ENCODE data around the gene PLA2G4B. TPM values are rescaled to one million over a fixed set of nuclear protein-coding genes. Genes with fewer than 3 reads are reported as not detected.

The PLA2G4B gene
- polyA plus RNA-seq, 1 donor (not counting 4 experiments of a cell fraction or from before 2014, with no cell fraction given) = 8.6 TPM

- Histone ChIP-seq H3K27ac (ENCODE audit: control insufficient read depth, insufficient read depth, low read length) (peak overlapping the region; percentile 99), H2AFZ (ENCODE audit: control insufficient read depth, low read length) (no peak overlapping the region), H3K4me2 (ENCODE audit: control insufficient read depth, extremely low read depth, insufficient read depth, low read depth, low read length) (peak overlapping the region; percentile 70), H3K9ac (ENCODE audit: control insufficient read depth, extremely low read depth, insufficient read depth, low read length) (peak overlapping the region; percentile 78), H3K36me3 (ENCODE audit: control insufficient read depth in 2 of 2, extremely low read depth in 1 of 2, insufficient read depth in 2 of 2, low read length in 2 of 2) (peaks cover 2 to 34% of the 10 kb centered on the region in 2 experiments), H3K9me3 (ENCODE audit: control insufficient read depth, low read depth, low read length) (no peaks in the 10 kb centered on the region), H3K4me3 (ENCODE audit: control insufficient read depth in 2 of 3, extremely low read depth in 1 of 3, insufficient read depth in 2 of 3, low read depth in 1 of 3, low read length in 3 of 3) (peak overlapping the region in 1 of 3 experiments; percentile 18), H3K27me3 (ENCODE audit: control insufficient read depth, extremely low read depth, insufficient read depth, low read length) (no peaks in the 10 kb centered on the region), H3K79me2 (ENCODE audit: control insufficient read depth, insufficient read depth, low read length) (peaks cover 45% of the 10 kb centered on the region), H3K9me1 (ENCODE audit: control insufficient read depth, extremely low read depth, insufficient read depth, low read length) (no peaks in the 10 kb centered on the region), H3K4me1 (ENCODE audit: control insufficient read depth, extremely low read depth, insufficient read depth, low read length) (peaks cover 85% of the 10 kb centered on the region), H4K20me1 (ENCODE audit: control insufficient read depth, extremely low read depth, insufficient read depth, low read length) (no peaks in the 10 kb centered on the region)
- no peak for TF ChIP-seq EZH2 (IDR thresholded peaks at IDR 0.05; ENCODE audit: low read length)
- TF ChIP-seq, protein P1, sequence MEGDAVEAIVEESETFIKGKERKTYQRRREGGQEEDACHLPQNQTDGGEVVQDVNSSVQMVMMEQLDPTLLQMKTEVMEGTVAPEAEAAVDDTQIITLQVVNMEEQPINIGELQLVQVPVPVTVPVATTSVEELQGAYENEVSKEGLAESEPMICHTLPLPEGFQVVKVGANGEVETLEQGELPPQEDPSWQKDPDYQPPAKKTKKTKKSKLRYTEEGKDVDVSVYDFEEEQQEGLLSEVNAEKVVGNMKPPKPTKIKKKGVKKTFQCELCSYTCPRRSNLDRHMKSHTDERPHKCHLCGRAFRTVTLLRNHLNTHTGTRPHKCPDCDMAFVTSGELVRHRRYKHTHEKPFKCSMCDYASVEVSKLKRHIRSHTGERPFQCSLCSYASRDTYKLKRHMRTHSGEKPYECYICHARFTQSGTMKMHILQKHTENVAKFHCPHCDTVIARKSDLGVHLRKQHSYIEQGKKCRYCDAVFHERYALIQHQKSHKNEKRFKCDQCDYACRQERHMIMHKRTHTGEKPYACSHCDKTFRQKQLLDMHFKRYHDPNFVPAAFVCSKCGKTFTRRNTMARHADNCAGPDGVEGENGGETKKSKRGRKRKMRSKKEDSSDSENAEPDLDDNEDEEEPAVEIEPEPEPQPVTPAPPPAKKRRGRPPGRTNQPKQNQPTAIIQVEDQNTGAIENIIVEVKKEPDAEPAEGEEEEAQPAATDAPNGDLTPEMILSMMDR (optimal IDR thresholded peaks at IDR 0.05 in 1 of 3, IDR thresholded peaks at IDR 0.05 in 1 of 3, conservative IDR thresholded peaks at IDR 0.05 in 1 of 3; ENCODE audit: extremely low read depth in 1 of 3, insufficient read depth in 2 of 3, low read length in 3 of 3) = no peak
- FAIRE-seq (no peak), DNase-seq (ENCODE audit: low read depth, low spot score) (no peak)
- dilution Hi-C loops (cut with MboI; ENCODE audit: extremely low pct_ligation_motif_present, low sequenced_read_pairs) = no loop called here
Measured at GRCh38 chr15:41805711-41806110, 32.9 kb upstream of the PLA2G4B start.

- FAIRE-seq (peak; percentile 100), DNase-seq (ENCODE audit: low read depth, low spot score) (peak; percentile 98)
- peak overlapping the region; percentile 70 for H3K4me2 ChIP-seq (ENCODE audit: control insufficient read depth, extremely low read depth, insufficient read depth, low read depth, low read length)
- no peak overlapping the region for H3K4me3 ChIP-seq (ENCODE audit: control insufficient read depth in 2 of 3, extremely low read depth in 1 of 3, insufficient read depth in 2 of 3, low read depth in 1 of 3, low read length in 3 of 3)
- H3K4me1 ChIP-seq (ENCODE audit: control insufficient read depth, extremely low read depth, insufficient read depth, low read length) = peaks cover 77% of the 10 kb centered on the region
- H3K9me1 ChIP-seq (ENCODE audit: control insufficient read depth, extremely low read depth, insufficient read depth, low read length) = no peaks in the 10 kb centered on the region
- peaks cover 48% of the 10 kb centered on the region for H3K79me2 ChIP-seq (ENCODE audit: control insufficient read depth, insufficient read depth, low read length)
- no peaks in the 10 kb centered on the region for H3K9me3 ChIP-seq (ENCODE audit: control insufficient read depth, low read depth, low read length)
- H3K36me3 ChIP-seq (ENCODE audit: control insufficient read depth in 2 of 2, extremely low read depth in 1 of 2, insufficient read depth in 2 of 2, low read length in 2 of 2) = peaks cover 5 to 34% of the 10 kb centered on the region in 2 experiments
- dilution Hi-C loops (cut with MboI; ENCODE audit: extremely low pct_ligation_motif_present, low sequenced_read_pairs) = no loop called here
- peak overlapping the region; percentile 99 for H3K27ac ChIP-seq (ENCODE audit: control insufficient read depth, insufficient read depth, low read length)
- no peaks in the 10 kb centered on the region for H4K20me1 ChIP-seq (ENCODE audit: control insufficient read depth, extremely low read depth, insufficient read depth, low read length)
- H3K27me3 ChIP-seq (ENCODE audit: control insufficient read depth, extremely low read depth, insufficient read depth, low read length) = no peaks in the 10 kb centered on the region
- H3K9ac ChIP-seq (ENCODE audit: control insufficient read depth, extremely low read depth, insufficient read depth, low read length) = peak overlapping the region; percentile 78
- TF ChIP-seq EZH2 (IDR thresholded peaks at IDR 0.05; ENCODE audit: low read length) = no peak
- TF ChIP-seq, protein P1 (optimal IDR thresholded peaks at IDR 0.05 in 1 of 3, IDR thresholded peaks at IDR 0.05 in 1 of 3, conservative IDR thresholded peaks at IDR 0.05 in 1 of 3; ENCODE audit: extremely low read depth in 1 of 3, insufficient read depth in 2 of 3, low read length in 3 of 3) = peak; percentile 56 to 86 (median 66)
- no peak overlapping the region for H2AFZ ChIP-seq (ENCODE audit: control insufficient read depth, low read length)
Measured at GRCh38 chr15:41806291-41807181, 32.1 kb upstream of the PLA2G4B start.

Measured in keratinocyte (primary cell).